GM12865 (cell line): ENCODE data around the gene GLI3.

Source experiments
- DNase-seq: peaks from one replicate; pipeline ENCODE4 v3.0.0; 2010; ENCODE audit warnings: low read depth
- H3K4me3 ChIP-seq: 2 replicates; pipeline ENCODE4 v1.5.1; 2011; ENCODE audit warnings: mild to moderate bottlenecking, low read depth, low read length, control low read depth
- TF ChIP-seq, protein P1 (sequence below): IDR thresholded peaks from 2 replicates; pipeline ENCODE4 v1.5.1; 2011; ENCODE audit warnings: low read length, control low read depth, low read depth, inconsistent platforms; ENCODE audit not compliant: insufficient read depth; ENCODE audit errors: missing control alignments

Gene GLI3

DNA sequence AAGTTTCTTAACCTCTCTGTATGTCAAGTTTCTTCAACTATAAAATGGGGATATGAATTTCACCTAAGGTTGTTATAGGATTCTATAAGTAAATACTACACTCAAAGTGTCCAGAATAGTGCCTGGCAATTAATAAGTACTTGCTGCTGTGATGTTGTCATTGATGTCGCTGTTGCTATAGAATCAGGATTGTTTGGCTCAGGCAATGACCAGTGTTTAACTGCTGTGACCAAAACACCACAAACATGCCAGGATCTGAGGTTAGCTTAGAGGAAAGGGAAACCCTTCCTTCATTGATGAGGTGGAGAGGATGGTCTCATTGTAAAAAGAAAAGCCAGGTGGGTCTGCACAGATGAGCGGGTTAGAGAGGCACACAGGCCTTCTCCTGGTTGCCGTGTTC lies 311.1 kb downstream of the GLI3 start:
- H3K4me3 ChIP-seq: no peak overlapping the region
- TF ChIP-seq, protein P1, sequence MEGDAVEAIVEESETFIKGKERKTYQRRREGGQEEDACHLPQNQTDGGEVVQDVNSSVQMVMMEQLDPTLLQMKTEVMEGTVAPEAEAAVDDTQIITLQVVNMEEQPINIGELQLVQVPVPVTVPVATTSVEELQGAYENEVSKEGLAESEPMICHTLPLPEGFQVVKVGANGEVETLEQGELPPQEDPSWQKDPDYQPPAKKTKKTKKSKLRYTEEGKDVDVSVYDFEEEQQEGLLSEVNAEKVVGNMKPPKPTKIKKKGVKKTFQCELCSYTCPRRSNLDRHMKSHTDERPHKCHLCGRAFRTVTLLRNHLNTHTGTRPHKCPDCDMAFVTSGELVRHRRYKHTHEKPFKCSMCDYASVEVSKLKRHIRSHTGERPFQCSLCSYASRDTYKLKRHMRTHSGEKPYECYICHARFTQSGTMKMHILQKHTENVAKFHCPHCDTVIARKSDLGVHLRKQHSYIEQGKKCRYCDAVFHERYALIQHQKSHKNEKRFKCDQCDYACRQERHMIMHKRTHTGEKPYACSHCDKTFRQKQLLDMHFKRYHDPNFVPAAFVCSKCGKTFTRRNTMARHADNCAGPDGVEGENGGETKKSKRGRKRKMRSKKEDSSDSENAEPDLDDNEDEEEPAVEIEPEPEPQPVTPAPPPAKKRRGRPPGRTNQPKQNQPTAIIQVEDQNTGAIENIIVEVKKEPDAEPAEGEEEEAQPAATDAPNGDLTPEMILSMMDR: no peak
- DNase-seq: no peak

DNA sequence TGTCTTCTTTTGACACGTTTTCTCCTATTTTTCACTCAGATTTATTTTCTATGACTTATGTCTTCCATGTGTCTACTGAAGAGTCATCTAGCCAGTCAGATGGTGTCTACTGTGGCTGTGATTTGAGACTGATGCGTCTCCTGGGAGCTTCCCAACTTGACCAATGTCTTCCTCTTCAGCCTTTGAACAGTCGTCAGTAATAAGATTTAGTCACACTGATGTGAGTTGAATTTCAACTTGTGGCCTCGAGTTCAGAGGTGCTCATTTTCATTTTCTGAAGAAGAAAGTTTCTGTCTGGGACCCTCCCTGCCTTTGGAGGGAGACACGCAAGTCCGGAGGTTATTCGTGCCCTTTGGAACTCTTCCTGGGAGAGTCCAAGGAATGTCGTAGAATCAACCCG lies 312.2 kb downstream of the GLI3 start:
- no peak for DNase-seq
- TF ChIP-seq, protein P1: no peak
- H3K4me3 ChIP-seq: no peak overlapping the region

DNA sequence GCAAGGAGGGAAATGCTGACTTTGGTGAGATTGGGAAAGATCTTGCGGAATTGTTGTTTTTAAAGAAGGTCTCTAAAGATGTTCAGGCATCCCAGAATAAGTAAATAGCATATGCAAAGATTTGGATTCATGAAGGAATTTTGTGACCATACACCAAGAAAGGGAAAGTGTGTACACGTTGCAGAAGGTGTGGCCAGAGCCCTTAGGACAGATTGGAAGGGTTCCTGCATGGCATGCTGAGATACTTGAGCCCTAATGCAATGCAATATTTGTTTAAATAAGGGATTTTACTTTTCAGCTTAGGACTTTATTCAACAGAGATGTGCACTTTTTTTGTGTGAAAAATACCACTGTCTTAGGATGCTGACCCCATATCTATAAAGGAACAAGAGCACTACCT lies 314.6 kb downstream of the GLI3 start:
- TF ChIP-seq, protein P1: no peak
- no peak for DNase-seq
- H3K4me3 ChIP-seq: no peak overlapping the region

DNA sequence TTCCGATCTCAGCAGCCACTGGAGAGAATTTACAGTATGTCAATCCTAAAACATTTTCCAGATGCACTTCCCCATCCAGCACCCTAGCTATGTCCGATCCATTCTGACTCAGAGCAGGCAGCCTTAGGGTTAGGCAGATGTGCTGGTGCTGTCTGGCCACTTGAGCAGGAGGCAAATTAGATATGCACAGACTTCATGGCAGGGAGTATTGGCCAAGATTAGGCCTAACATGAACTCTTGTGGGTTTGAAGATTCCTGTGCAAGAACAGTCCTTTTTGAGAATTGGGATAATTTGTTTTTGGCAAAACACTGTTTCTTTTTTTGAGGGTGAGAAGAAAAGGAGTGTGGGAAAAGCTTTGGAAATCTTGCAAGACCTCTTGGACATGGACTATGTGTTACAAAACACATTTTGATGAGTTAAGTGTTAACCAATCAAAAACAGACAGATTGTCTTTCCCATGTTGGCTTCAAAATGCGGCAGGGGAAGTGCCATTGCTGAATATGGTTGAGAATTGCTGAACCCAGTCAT lies 315.5 kb downstream of the GLI3 start:
- no peak for DNase-seq
- no peak overlapping the region for H3K4me3 ChIP-seq
- TF ChIP-seq, protein P1: no peak

DNA sequence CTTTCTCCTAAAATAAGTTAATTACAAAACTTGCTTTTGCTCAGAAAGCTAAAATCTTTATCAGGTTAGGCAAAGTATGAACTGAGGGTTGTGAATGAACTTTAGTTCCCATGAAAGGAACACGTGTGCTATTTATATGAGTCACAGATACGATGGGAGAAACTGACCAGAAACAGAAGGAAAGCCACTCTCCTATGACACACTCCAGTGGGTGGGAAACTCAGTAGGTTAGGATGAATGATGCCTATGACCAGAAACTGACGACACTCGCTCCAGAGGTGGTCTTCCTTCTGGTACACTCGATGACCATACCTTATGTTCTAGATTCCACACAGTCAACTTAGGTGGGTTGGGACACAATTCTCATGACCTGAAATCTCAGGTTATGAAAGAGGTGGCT lies 318.4 kb downstream of the GLI3 start:
- TF ChIP-seq, protein P1: no peak
- DNase-seq: no peak
- no peak overlapping the region for H3K4me3 ChIP-seq

DNA sequence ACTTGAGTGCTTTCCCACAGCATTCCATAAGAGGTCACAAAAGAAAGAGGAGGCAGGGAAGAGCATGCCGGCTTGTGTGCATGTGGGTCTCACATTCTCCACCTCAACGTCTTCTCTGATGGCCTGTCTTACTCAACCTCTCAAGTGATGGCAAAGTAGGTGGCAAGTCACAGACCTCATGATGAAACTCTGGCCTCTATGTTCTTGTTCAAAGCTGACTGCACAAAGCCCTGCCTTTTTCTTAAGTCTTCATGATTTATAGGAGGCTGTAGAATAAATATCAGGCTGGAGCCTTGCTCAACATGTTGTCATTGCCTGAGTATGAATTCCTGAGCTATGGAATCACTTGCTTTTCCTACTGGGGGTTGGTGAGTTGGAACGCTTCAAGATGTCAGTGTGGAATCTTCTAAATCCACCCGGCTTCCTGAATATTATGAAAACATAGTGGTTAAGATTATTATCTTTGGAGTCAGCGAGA lies 320.5 kb downstream of the GLI3 start:
- no peak overlapping the region for H3K4me3 ChIP-seq
- TF ChIP-seq, protein P1: no peak

DNA sequence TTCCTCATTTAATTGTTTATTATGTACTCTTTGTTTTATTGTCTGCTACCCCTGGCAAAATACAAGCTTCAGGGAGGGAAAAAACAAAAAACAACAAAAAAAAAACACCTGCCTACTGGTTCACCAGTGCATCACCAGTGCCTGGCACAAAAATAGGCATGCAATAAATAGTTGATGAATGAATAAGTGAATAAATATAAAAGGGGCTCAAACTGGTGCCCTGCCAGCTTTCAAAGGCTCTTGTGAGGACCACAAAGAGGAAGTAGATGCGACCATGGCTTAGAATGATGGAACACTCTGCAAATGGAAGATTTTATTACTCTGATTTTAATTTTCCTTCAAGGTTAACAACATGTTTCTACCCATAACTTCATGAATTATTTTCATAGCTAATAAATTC lies 321.1 kb downstream of the GLI3 start:
- DNase-seq: no peak
- TF ChIP-seq, protein P1: no peak
- H3K4me3 ChIP-seq: no peak overlapping the region

More for the DNA sequence above, 320.5 kb downstream of the GLI3 start:
- no peak for DNase-seq
